CD4-positive, alpha-beta memory T cell (primary cell): ENCODE results near the gene SIGLEC11. TPM values are rescaled to one million over a fixed set of nuclear protein-coding genes. Genes with fewer than 3 reads are reported as not detected.
"Not testable (repeated sequence)": the region's sequence is repeated elsewhere in the genome, so short reads cannot be mapped to it uniquely, and the experiment has no call there.

Source experiments
- CTCF ChIA-PET: fragments of 350-600 bp; sonication (Branson Sonifier 250); formaldehyde crosslinking; loops from one replicate; lab custom pipeline; 2021; ENCODE audit warnings: inconsistent platforms; ENCODE audit not compliant: partially characterized antibody; lab: Charles Lee
- POLR2A ChIA-PET: fragments of 350-600 bp; sonication (Branson Sonifier 250); formaldehyde crosslinking; loops from one replicate; lab custom pipeline; 2021; ENCODE audit not compliant: partially characterized antibody; lab: Charles Lee
- DNase-seq, 5 donors: peaks; one replicate each; pipeline versions ENCODE4 v3.0.0 to v3.0.0-alpha.2; 2020 to 2022; ENCODE audit warnings: mixed read lengths in 1 of 5
- H3K27ac ChIP-seq: one replicate; pipeline ENCODE4 v1.7.0; 2013; ENCODE audit warnings: low read depth, low read length
- H3K27me3 ChIP-seq: 2 replicates; pipeline ENCODE4 v1.7.0; 2013; ENCODE audit warnings: mild to moderate bottlenecking, low read length, moderate library complexity; ENCODE audit not compliant: insufficient read depth
- H3K36me3 ChIP-seq: 2 replicates; pipeline ENCODE4 v1.7.0; 2013; ENCODE audit warnings: mild to moderate bottlenecking, low read length, moderate library complexity; ENCODE audit not compliant: insufficient read depth
- H3K4me1 ChIP-seq: 2 replicates; pipeline ENCODE4 v1.7.0; 2013; ENCODE audit warnings: mild to moderate bottlenecking, low read length, moderate library complexity; ENCODE audit not compliant: insufficient read depth
- H3K4me3 ChIP-seq, 2 donors: one replicate each; pipeline ENCODE4 v1.7.0; 2013; ENCODE audit warnings: low read length in 2 of 2, mild to moderate bottlenecking in 1 of 2
- H3K9me3 ChIP-seq, 2 donors: one replicate each; pipeline ENCODE4 v1.7.0; 2013; ENCODE audit warnings: low read length in 2 of 2, control low read depth in 1 of 2; ENCODE audit not compliant: control insufficient read depth in 1 of 2
- H3K27ac Mint-ChIP-seq, 7 donors: one replicate each; pipeline ENCODE4 v1.8.0; 2020 to 2021; ENCODE audit warnings: mixed read lengths in 7 of 7, mild to moderate bottlenecking in 6 of 7, inconsistent platforms in 3 of 7, moderate library complexity in 3 of 7
- H3K27me3 Mint-ChIP-seq, 2 donors: one replicate each; pipeline ENCODE4 v1.8.0; 2020 to 2021; ENCODE audit warnings: mixed read lengths in 2 of 2
- H3K36me3 Mint-ChIP-seq, 2 donors: one replicate each; pipeline ENCODE4 v1.8.0; 2020 to 2021; ENCODE audit warnings: mixed read lengths in 2 of 2, inconsistent platforms in 1 of 2, mild to moderate bottlenecking in 1 of 2
- H3K4me1 Mint-ChIP-seq, 4 donors: one replicate each; pipeline ENCODE4 v1.8.0; 2020 to 2021; ENCODE audit warnings: mixed read lengths in 4 of 4, mild to moderate bottlenecking in 1 of 4
- H3K4me3 Mint-ChIP-seq, 8 donors: one replicate each; pipeline ENCODE4 v1.8.0; 2020 to 2021; ENCODE audit warnings: mixed read lengths in 8 of 8, mild to moderate bottlenecking in 7 of 8, moderate library complexity in 6 of 8, inconsistent platforms in 3 of 8
- H3K9me3 Mint-ChIP-seq, 8 donors: one replicate each; pipeline ENCODE4 v1.8.0; 2020 to 2021; ENCODE audit warnings: mixed read lengths in 8 of 8, mild to moderate bottlenecking in 5 of 8, inconsistent platforms in 3 of 8, moderate library complexity in 1 of 8
- intact Hi-C: fragments of 100-400 bp; cut with micrococcal nuclease; formaldehyde crosslinking; loops from one replicate; pipeline ENCODE4 v1.15.1; 2023
- polyA plus RNA-seq, 2 donors: library from polyadenylated mRNA; unstranded; fragments of 300-500 nt; fragmentation: Illumina TruSeq; gene quantifications; one replicate each; pipeline ENCODE4 v1.2.3, GENCODE V29; 2021
- total RNA-seq, 2 experiments: library from RNA; stranded (reverse); gene quantifications; one replicate each; pipeline ENCODE4 v1.2.3, GENCODE V29; 2021

SIGLEC11 gene
- total and polyA plus RNA-seq, 4 experiments from 2014 or later = not detected

- Histone ChIP-seq H3K4me1 (peaks cover 55% of the 10 kb centered on the region), H3K9me3 (no peaks in the 10 kb centered on the region), H3K36me3 (peaks cover 34% of the 10 kb centered on the region), H3K4me3 (no peak overlapping the region), H3K27me3 (no peaks in the 10 kb centered on the region), H3K27ac (peak overlapping the region; percentile 96)
- H3K27ac Mint-ChIP-seq = peak overlapping the region; percentile 52 to 98 (median 95)
- POLR2A ChIA-PET = interaction anchor here (1.7 to 4.6 kb wide), 5 partner anchors 9 to 118 kb away, joined by 4 to 47 read pairs (median 14); partner anchors contain the start of genes AKT1S1, IL4I1 and TBC1D17
- CTCF ChIA-PET = interaction anchor here (1.0 to 3.1 kb wide), 2 partner anchors 11 to 56 kb away, joined by 3 to 15 read pairs; no protein-coding TSS in a partner anchor
- peaks cover 25 to 36% of the 10 kb centered on the region in 2 donors for H3K36me3 Mint-ChIP-seq
- peaks cover 34 to 69% (median 51%) of the 10 kb centered on the region in 4 donors for H3K4me1 Mint-ChIP-seq
- H3K27me3 Mint-ChIP-seq = no peaks in the 10 kb centered on the region
- peak overlapping the region; percentile 97 to 99 (median 98) for H3K4me3 Mint-ChIP-seq
- peaks cover 0 to 7% (median 0%) of the 10 kb centered on the region in 8 donors for H3K9me3 Mint-ChIP-seq
- intact Hi-C loops = loop anchor here (2.0 kb wide), 4 partner anchors 31 to 877 kb away; partner anchors contain the start of genes IL4I1, MED25 and PTOV1
- no peak for DNase-seq
Measured at GRCh38 chr19:49927526-49928264, 33.3 kb downstream of the SIGLEC11 start.

GRCh38 chr19:49926515-49926914 is 34.5 kb downstream of the SIGLEC11 start:
- peaks cover 32 to 71% (median 49%) of the 10 kb centered on the region in 4 donors for H3K4me1 Mint-ChIP-seq
- Histone ChIP-seq H3K27ac (no peak overlapping the region), H3K36me3 (peaks cover 34% of the 10 kb centered on the region), H3K9me3 (no peaks in the 10 kb centered on the region), H3K4me1 (peaks cover 50% of the 10 kb centered on the region), H3K27me3 (no peaks in the 10 kb centered on the region), H3K4me3 (no peak overlapping the region)
- ChIA-PET POLR2A (no interaction called here), CTCF (no interaction called here)
- no peak for DNase-seq
- intact Hi-C loops = no loop called here
- H3K4me3 Mint-ChIP-seq = peak overlapping the region in 2 of 8 donors; percentile 10 to 38
- no peaks in the 10 kb centered on the region for H3K27me3 Mint-ChIP-seq
- peaks cover 18 to 43% of the 10 kb centered on the region in 2 donors for H3K36me3 Mint-ChIP-seq
- H3K9me3 Mint-ChIP-seq = peaks cover 0 to 7% (median 0%) of the 10 kb centered on the region in 8 donors
- peak overlapping the region in 2 of 7 donors; percentile 48 to 59 for H3K27ac Mint-ChIP-seq

- Mint-ChIP-seq H3K9me3 (peaks cover 0 to 7% (median 0%) of the 10 kb centered on the region in 8 donors), H3K36me3 (peaks cover 24 to 50% of the 10 kb centered on the region in 2 donors), H3K27ac (no peak overlapping the region), H3K4me3 (peak overlapping the region in 2 of 8 donors; percentile 4 to 26), H3K4me1 (peaks cover 30 to 72% (median 49%) of the 10 kb centered on the region in 4 donors), H3K27me3 (no peaks in the 10 kb centered on the region)
- Histone ChIP-seq H3K4me1 (peaks cover 45% of the 10 kb centered on the region), H3K27me3 (no peaks in the 10 kb centered on the region), H3K9me3 (no peaks in the 10 kb centered on the region), H3K27ac (no peak overlapping the region), H3K4me3 (no peak overlapping the region), H3K36me3 (peaks cover 38% of the 10 kb centered on the region)
- POLR2A ChIA-PET = no interaction called here
- DNase-seq = no peak
- CTCF ChIA-PET = interaction anchor here (0.7 kb wide), 1 partner anchor 15 kb away, joined by 3 read pairs; no protein-coding TSS in a partner anchor
- intact Hi-C loops = no loop called here
Measured at GRCh38 chr19:49925486-49925885, 35.5 kb downstream of the SIGLEC11 start.

GRCh38 chr19:49924881-49925210 is 36.1 kb downstream of the SIGLEC11 start:
- H3K27ac ChIP-seq, H3K9me3 Mint-ChIP-seq, H3K27me3 ChIP-seq, H3K27ac Mint-ChIP-seq, DNase-seq, H3K4me3 ChIP-seq, H3K9me3 ChIP-seq, H3K4me3 Mint-ChIP-seq, H3K27me3 Mint-ChIP-seq, intact Hi-C loops: not testable (repeated sequence)
- peaks cover 26 to 54% of the 10 kb centered on the region in 2 donors for H3K36me3 Mint-ChIP-seq
- ChIA-PET CTCF (interaction anchor here (1.1 to 1.4 kb wide), 2 partner anchors 13 to 34 kb away, joined by 3 to 5 read pairs; no protein-coding TSS in a partner anchor), POLR2A (interaction anchor here (0.9 kb wide), 1 partner anchor 11 kb away, joined by 3 read pairs; no protein-coding TSS in a partner anchor)
- Histone ChIP-seq H3K4me1 (peaks cover 38% of the 10 kb centered on the region), H3K36me3 (peaks cover 41% of the 10 kb centered on the region)
- peaks cover 28 to 72% (median 47%) of the 10 kb centered on the region in 4 donors for H3K4me1 Mint-ChIP-seq

- Mint-ChIP-seq H3K27ac (peak overlapping the region in 1 of 7 donors; percentile 41), H3K9me3 (peaks cover 0 to 1% (median 0%) of the 10 kb centered on the region in 8 donors), H3K36me3 (peaks cover 26 to 54% of the 10 kb centered on the region in 2 donors), H3K27me3 (no peaks in the 10 kb centered on the region), H3K4me3 (no peak overlapping the region), H3K4me1 (peaks cover 26 to 74% (median 46%) of the 10 kb centered on the region in 4 donors)
- Histone ChIP-seq H3K9me3 (no peaks in the 10 kb centered on the region), H3K27ac (no peak overlapping the region), H3K36me3 (peaks cover 41% of the 10 kb centered on the region), H3K4me3 (no peak overlapping the region), H3K4me1 (peaks cover 37% of the 10 kb centered on the region), H3K27me3 (no peaks in the 10 kb centered on the region)
- intact Hi-C loops = no loop called here
- CTCF ChIA-PET = interaction anchor here (1.1 to 1.4 kb wide), 2 partner anchors 13 to 34 kb away, joined by 3 to 5 read pairs; no protein-coding TSS in a partner anchor
- POLR2A ChIA-PET = interaction anchor here (0.9 kb wide), 1 partner anchor 10 kb away, joined by 3 read pairs; no protein-coding TSS in a partner anchor
- no peak for DNase-seq
Measured at GRCh38 chr19:49924004-49924880, 36.7 kb downstream of the SIGLEC11 start.

- Mint-ChIP-seq H3K9me3 (no peaks in the 10 kb centered on the region), H3K4me1 (peaks cover 22 to 70% (median 41%) of the 10 kb centered on the region in 4 donors), H3K36me3 (peaks cover 25 to 48% of the 10 kb centered on the region in 2 donors), H3K27ac (peak overlapping the region in 5 of 7 donors; percentile 8 to 70 (median 42)), H3K27me3 (no peaks in the 10 kb centered on the region), H3K4me3 (no peak overlapping the region)
- H3K27me3 ChIP-seq = no peaks in the 10 kb centered on the region
- intact Hi-C loops = no loop called here
- H3K4me3 ChIP-seq = no peak overlapping the region
- ChIA-PET CTCF (no interaction called here), POLR2A (no interaction called here)
- H3K9me3 ChIP-seq = no peaks in the 10 kb centered on the region
- peaks cover 41% of the 10 kb centered on the region for H3K36me3 ChIP-seq
- DNase-seq = no peak
- H3K4me1 ChIP-seq = peaks cover 33% of the 10 kb centered on the region
- no peak overlapping the region for H3K27ac ChIP-seq
Measured at GRCh38 chr19:49923055-49924003, 37.6 kb downstream of the SIGLEC11 start.
